IPS-18c (cell line): ENCODE measurements around the gene LMX1A.

Experiments used
- H3K4me3 ChIP-seq: 2 replicates; pipeline ENCODE4 v1.7.0; 2013; ENCODE audit warnings: low read depth, mild to moderate bottlenecking, low read length, moderate library complexity; ENCODE audit not compliant: insufficient read depth
- H3K9me3 ChIP-seq: one replicate; pipeline ENCODE4 v1.6.1; 2013; ENCODE audit warnings: mild to moderate bottlenecking, low read length, moderate library complexity; ENCODE audit not compliant: control insufficient read depth, insufficient read depth

Gene LMX1A

GRCh38 chr1:165355977-165356811 lies at the start of gene LMX1A:
Gene LMX1A, minus strand, starts transcription at chr1:165356715. Its CDS starts 1,156 bp downstream, at chr1:165355559.
- Histone ChIP-seq H3K9me3 (peaks cover 2% of the 10 kb centered on the region), H3K4me3 (peak within 1 kb of the TSS; percentile 65)

- Histone ChIP-seq H3K9me3 (no peaks in the 10 kb centered on the region), H3K4me3 (no peak overlapping the region)
Observed at GRCh38 chr1:165403835-165404482, 47.4 kb upstream of the LMX1A start.

GRCh38 chr1:165402517-165403111 lies 46.1 kb upstream of the LMX1A start:
- Histone ChIP-seq H3K9me3 (no peaks in the 10 kb centered on the region), H3K4me3 (no peak overlapping the region)

GRCh38 chr1:165397944-165398343 lies 41.4 kb upstream of the LMX1A start:
- Histone ChIP-seq H3K4me3 (no peak overlapping the region), H3K9me3 (no peaks in the 10 kb centered on the region)

- H3K9me3 ChIP-seq = no peaks in the 10 kb centered on the region
Observed at GRCh38 chr1:165395901-165396300, 39.4 kb upstream of the LMX1A start.

GRCh38 chr1:165395478-165395877 lies 39.0 kb upstream of the LMX1A start:
- Histone ChIP-seq H3K9me3 (no peaks in the 10 kb centered on the region), H3K4me3 (no peak overlapping the region)

More at GRCh38 chr1:165395901-165396300, 39.4 kb upstream of the LMX1A start:
- H3K4me3 ChIP-seq = no peak overlapping the region

GRCh38 chr1:165392634-165393571 lies 36.4 kb upstream of the LMX1A start:
- H3K4me3 ChIP-seq = peak overlapping the region; percentile 0; the same call in 1 of the 2 replicates
- H3K9me3 ChIP-seq = no peaks in the 10 kb centered on the region

- no peaks in the 10 kb centered on the region for H3K9me3 ChIP-seq
- H3K4me3 ChIP-seq = no peak overlapping the region
Observed at GRCh38 chr1:165389609-165390008, 33.1 kb upstream of the LMX1A start.

- no peak overlapping the region for H3K4me3 ChIP-seq
- no peaks in the 10 kb centered on the region for H3K9me3 ChIP-seq
Observed at GRCh38 chr1:165387961-165388360, 31.4 kb upstream of the LMX1A start.

- Histone ChIP-seq H3K4me3 (no peak overlapping the region), H3K9me3 (no peaks in the 10 kb centered on the region)
Observed at GRCh38 chr1:165387505-165387904, 31.0 kb upstream of the LMX1A start.

- no peak overlapping the region for H3K4me3 ChIP-seq
Observed at GRCh38 chr1:165383599-165384405, 27.3 kb upstream of the LMX1A start.

GRCh38 chr1:165383067-165383466 lies 26.6 kb upstream of the LMX1A start:
- Histone ChIP-seq H3K9me3 (no peaks in the 10 kb centered on the region), H3K4me3 (no peak overlapping the region)

More at GRCh38 chr1:165383599-165384405, 27.3 kb upstream of the LMX1A start:
- H3K9me3 ChIP-seq = no peaks in the 10 kb centered on the region

- no peak overlapping the region for H3K4me3 ChIP-seq
- H3K9me3 ChIP-seq = no peaks in the 10 kb centered on the region
Observed at GRCh38 chr1:165381745-165382505, 25.4 kb upstream of the LMX1A start.

GRCh38 chr1:165376811-165377311 lies 20.3 kb upstream of the LMX1A start:
- Histone ChIP-seq H3K4me3 (peak overlapping the region; percentile 68), H3K9me3 (no peaks in the 10 kb centered on the region)

- H3K4me3 ChIP-seq = peak overlapping the region; percentile 68
- H3K9me3 ChIP-seq = no peaks in the 10 kb centered on the region
Observed at GRCh38 chr1:165376041-165376810, 19.7 kb upstream of the LMX1A start.
